Measurements from ENCODE around the gene HOXA13.

The HOXA13 gene

DNA sequence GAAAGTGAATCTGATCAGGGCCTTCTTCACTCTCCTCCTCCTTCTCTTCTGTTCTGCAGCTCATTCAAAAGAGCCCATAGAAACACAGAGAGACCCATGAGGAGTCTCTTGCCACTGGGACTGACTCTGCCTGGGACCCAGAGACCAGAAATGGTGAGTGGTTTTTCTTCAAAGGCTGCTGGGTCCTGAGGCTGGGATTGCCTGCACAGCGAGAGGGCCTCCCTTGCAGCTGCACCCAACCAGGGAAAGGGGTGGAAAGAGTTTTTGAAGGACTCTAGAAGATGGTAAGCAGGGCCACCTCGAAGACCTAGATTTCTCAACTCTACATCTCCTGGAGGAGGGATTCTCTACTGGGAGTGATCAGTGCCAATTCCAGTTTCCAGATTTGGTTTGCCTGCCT is 15.5 kb upstream of the HOXA13 start:
- TF ChIP-seq, protein P1, sequence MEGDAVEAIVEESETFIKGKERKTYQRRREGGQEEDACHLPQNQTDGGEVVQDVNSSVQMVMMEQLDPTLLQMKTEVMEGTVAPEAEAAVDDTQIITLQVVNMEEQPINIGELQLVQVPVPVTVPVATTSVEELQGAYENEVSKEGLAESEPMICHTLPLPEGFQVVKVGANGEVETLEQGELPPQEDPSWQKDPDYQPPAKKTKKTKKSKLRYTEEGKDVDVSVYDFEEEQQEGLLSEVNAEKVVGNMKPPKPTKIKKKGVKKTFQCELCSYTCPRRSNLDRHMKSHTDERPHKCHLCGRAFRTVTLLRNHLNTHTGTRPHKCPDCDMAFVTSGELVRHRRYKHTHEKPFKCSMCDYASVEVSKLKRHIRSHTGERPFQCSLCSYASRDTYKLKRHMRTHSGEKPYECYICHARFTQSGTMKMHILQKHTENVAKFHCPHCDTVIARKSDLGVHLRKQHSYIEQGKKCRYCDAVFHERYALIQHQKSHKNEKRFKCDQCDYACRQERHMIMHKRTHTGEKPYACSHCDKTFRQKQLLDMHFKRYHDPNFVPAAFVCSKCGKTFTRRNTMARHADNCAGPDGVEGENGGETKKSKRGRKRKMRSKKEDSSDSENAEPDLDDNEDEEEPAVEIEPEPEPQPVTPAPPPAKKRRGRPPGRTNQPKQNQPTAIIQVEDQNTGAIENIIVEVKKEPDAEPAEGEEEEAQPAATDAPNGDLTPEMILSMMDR (IDR thresholded peaks at IDR 0.05; ENCODE audit: low read depth, low read length), result no peak
- no peak for DNase-seq (ENCODE audit: extremely low read depth, low read depth)

DNA sequence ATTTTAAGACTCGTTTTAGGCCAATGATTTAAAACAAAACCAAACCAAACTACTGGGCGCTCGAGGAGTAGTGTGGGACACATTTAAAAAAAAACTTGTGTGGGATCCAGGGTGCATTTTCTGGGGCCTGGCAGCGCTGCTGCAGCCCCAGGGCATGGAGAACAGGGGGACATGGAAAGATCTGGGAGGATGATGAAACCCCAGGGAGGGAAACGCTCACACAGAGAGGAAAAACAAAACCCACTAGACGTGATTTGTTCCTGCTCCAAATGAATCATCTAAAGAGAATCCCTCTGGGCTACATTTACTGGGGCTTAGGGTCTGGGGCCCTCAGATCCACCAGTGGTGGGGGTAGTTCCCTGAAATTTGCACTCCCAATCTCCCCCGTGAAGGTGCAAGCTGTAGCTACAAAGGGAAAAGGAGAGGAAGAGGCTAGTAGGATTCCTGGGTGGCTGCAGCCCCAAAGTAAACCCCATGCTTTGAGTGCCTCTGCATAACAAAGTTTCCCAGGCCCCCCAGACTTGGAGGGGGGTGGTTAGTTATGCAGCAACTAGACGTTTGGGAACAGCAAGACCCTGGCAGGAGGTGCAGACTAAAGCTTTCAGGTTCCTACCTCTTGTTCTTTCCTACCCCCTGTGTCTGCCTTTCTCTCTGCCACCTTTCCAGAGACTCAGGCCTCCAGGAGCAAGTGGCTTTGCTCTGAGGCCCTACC is 14.5 kb upstream of the HOXA13 start:
- DNase-seq (ENCODE audit: extremely low read depth, low read depth), result no peak
- TF ChIP-seq, protein P1 (IDR thresholded peaks at IDR 0.05; ENCODE audit: low read depth, low read length), result no peak

DNA sequence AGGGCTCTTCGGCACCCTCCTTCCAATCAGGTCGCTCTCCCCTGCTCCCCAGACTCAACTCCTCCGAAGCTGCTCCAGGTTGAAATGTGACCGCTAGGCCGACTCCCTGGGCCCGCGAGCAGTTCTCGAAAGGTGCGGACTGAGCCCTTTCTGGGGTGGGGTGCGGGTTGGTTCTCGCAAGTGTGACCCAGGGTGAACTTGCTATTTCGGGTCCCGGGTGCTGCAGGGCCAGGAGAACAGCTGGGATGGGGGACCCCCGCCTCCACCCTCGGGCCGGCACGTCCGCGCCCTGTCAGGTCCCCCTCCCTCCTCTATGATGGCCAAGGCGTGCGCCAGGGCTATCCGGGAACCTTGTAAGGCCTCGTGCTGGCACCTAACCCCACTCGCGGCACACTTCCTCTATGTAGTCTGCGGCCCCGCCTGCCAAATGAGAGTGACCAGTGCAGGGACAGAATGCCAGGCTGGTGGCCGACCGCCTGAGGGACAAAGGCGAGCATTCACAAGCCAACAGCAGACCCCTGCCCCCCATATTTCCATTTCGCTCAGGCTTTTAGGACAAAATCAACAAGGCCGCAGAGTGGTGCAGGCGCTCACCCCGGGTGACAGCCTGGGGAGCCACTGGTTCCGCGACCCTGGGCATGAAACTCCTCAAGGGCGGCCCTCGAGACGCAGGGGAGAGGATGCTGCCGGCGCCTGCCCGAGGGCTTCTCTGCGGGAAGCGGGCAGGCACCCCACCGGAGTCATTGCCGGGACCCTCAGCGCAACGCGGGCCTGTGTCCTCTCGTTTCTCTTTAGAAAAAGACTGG is 13.7 kb upstream of the HOXA13 start:
- DNase-seq (ENCODE audit: extremely low read depth, low read depth), result no peak
- TF ChIP-seq, protein P1 (IDR thresholded peaks at IDR 0.05; ENCODE audit: low read depth, low read length), result no peak

DNA sequence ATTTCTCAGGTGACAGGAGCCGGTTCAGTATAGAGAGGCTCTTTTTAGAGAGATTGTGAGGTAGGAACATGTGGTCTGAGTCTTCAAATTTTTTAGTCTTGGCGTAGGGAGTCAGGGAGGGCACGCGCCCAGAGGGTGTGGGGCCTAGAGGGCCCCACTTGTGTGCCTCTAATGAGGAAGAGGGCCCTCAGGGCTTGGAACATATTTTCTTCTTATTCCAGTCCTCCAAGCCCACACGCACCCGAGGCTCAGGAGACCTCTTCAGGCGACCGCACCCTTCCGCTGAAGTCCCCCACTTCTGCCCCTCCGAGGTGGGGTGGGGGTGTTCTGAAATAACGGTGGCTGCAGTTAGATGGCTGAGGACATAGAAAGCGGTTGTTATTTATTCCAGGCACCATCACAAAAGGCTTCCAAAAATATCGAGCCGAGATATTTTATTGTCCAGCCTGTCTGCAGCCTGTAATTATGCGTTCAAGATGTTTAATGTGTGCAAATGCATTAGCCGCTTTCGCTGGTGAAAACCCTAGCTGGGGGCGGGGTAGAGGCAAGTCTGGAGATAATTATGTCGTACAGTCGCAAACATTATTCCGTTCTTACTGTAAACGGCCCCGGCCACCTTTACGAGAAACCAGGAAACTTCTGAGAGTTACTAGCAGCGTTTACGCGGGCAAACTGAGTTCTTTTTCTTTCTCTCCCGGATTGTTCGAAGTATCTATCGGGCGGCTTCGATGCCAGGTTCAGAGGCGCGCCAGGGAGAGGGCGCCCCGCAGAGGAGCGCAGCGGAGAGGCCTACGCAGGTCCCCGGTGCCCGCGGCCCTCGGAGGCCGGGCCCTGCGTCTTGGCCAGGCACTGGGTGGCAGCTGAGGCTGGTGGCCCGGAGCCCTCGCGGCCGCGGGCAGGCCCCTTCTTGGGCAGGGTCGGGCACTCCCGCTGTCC is 12.9 kb upstream of the HOXA13 start:
- TF ChIP-seq, protein P1 (IDR thresholded peaks at IDR 0.05; ENCODE audit: low read depth, low read length), result no peak
- no peak for DNase-seq (ENCODE audit: extremely low read depth, low read depth)

DNA sequence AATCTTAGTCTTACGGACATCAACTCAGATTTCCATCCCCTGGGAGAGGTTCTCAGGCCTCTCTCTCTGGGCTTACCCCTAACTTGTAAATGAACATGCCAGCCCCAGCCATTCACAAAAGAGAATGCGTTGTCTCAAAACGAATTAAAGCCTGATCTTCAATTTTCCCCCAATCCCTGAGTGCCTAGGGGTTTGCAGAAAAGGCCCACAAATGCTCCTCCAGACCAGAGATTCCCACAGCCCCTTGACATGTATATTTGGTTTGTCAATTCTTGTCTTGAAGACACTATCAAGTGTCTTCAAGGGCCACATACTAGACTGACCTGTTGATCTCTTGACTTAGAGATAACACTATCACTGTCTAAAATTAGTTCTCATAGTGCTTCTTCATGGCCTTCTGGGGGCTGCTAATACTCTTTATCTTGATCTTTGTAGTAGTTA is 11.9 kb upstream of the HOXA13 start:
- no peak for DNase-seq (ENCODE audit: extremely low read depth, low read depth)
- TF ChIP-seq, protein P1 (IDR thresholded peaks at IDR 0.05; ENCODE audit: low read depth, low read length), result no peak

DNA sequence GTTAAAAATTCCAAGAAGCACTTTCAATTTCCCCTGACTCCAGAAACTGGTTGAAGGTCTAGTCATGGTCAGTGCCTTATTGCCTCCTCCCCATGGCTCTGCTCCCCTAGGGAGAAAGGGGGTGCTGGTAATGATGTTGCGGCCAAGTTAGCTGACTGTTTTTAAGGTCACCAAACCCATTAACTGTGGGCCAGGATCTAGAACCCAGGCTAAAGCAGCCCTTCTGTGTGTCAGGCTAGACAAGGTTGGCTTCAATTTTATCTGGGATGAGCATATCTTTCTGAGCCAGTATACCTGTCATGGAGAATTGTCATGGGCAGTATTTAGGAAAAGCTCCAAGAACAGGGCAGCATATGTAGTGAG is 11.2 kb upstream of the HOXA13 start:
- TF ChIP-seq, protein P1 (IDR thresholded peaks at IDR 0.05; ENCODE audit: low read depth, low read length), result no peak
- DNase-seq (ENCODE audit: extremely low read depth, low read depth), result no peak
